T-helper 2 cell treated with Interferon-gamma antibody and Interleukin-4, amounts not matched to agents 5 μg/mL and 100 μg/mL, for 36 hours (primary cell): ENCODE measurements around the gene ZNF892.
"Not testable (repeated sequence)": the region's sequence is repeated elsewhere in the genome, so short reads cannot be mapped to it uniquely, and the experiment has no call there.

Source experiments
- DNase-seq: peaks from one replicate; pipeline ENCODE4 v3.0.0; 2021; ENCODE audit warnings: low spot score
- H3K27ac Mint-ChIP-seq: one replicate; pipeline ENCODE4 v1.8.0; 2021; ENCODE audit warnings: mild to moderate bottlenecking, mixed read lengths
- H3K27me3 Mint-ChIP-seq: one replicate; pipeline ENCODE4 v1.8.0; 2021; ENCODE audit warnings: low read depth, mixed read lengths
- H3K36me3 Mint-ChIP-seq: one replicate; pipeline ENCODE4 v1.8.0; 2021; ENCODE audit warnings: low read depth, mixed read lengths
- H3K4me1 Mint-ChIP-seq: one replicate; pipeline ENCODE4 v1.8.0; 2021; ENCODE audit warnings: low read depth, mixed read lengths
- H3K4me3 Mint-ChIP-seq: one replicate; pipeline ENCODE4 v1.8.0; 2022; ENCODE audit warnings: mild to moderate bottlenecking, moderate library complexity, mixed read lengths
- H3K9me3 Mint-ChIP-seq: one replicate; pipeline ENCODE4 v1.8.0; 2021; ENCODE audit warnings: mixed read lengths

Gene ZNF892

GRCh38 chr2:95240556-95240955 lies 33.2 kb downstream of the ZNF892 start:
- no peak for DNase-seq
- Mint-ChIP-seq H3K4me3 (no peak overlapping the region), H3K27me3 (no peaks in the 10 kb centered on the region), H3K36me3 (peaks cover 2% of the 10 kb centered on the region), H3K4me1 (no peaks in the 10 kb centered on the region), H3K9me3 (peaks cover 50% of the 10 kb centered on the region), H3K27ac (no peak overlapping the region)

- not testable (repeated sequence) for H3K4me1 Mint-ChIP-seq, H3K27me3 Mint-ChIP-seq, H3K27ac Mint-ChIP-seq, H3K4me3 Mint-ChIP-seq, H3K36me3 Mint-ChIP-seq, DNase-seq
- H3K9me3 Mint-ChIP-seq, result peaks cover 46% of the 10 kb centered on the region
Observed at GRCh38 chr2:95242084-95242483, 34.8 kb downstream of the ZNF892 start.
